ENCODE results near the gene PRKCZ.

- TF ChIP-seq POLR2A (IDR thresholded peaks at IDR 0.05) = no peak
- no peak for TF ChIP-seq CTCF (IDR thresholded peaks at IDR 0.05)
Observed at GRCh38 chr1:2175681-2176454, 125.7 kb downstream of the PRKCZ start.

Data from vagina (tissue), 2 donors.